SK-N-SH (cell line): ENCODE results near the gene WDR82. TPM values are rescaled to one million over a fixed set of nuclear protein-coding genes. Genes with fewer than 3 reads are reported as not detected.

Experiments
- CTCF ChIA-PET: fragments of 300-600, 350-600 bp; formaldehyde crosslinking; extraction: SDS; loops from one replicate; lab custom pipeline; 2021; lab: Yijun Ruan, JAX
- POLR2A ChIA-PET: fragments of 350-600 bp; sonication (Branson Sonifier 250); formaldehyde crosslinking; extraction: SDS; loops from one replicate; lab custom pipeline; 2020; ENCODE audit warnings: antibody characterized with exemption, inconsistent platforms; lab: Yijun Ruan, JAX
- DNase-seq: peaks from one replicate; pipeline ENCODE4 v3.0.0; 2012
- H2AFZ ChIP-seq: fragments of 200-600 bp; sonication (generic); 2 replicates; pipeline ENCODE4 v1.8.1; 2016; ENCODE audit warnings: antibody characterized with exemption, mild to moderate bottlenecking, low read depth
- H3F3A ChIP-seq: fragments of 200-600 bp; sonication (generic); replicated peaks from 2 replicates; pipeline ENCODE3; 2016; ENCODE audit warnings: antibody characterized with exemption, mild to moderate bottlenecking; ENCODE audit not compliant: insufficient read depth
- H3K27ac ChIP-seq, 2 experiments: fragments of 200-500 bp in 1 of 2; fragments of 200-600 bp in 1 of 2; sonication (Bioruptor generic) in 1 of 2; sonication (generic), shearing (Covaris generic) in 1 of 2; 2 replicates each; pipeline versions ENCODE4 v1.5.1 to v1.6.1; 2014 to 2016; ENCODE audit warnings: low read depth in 2 of 2, inconsistent platforms in 1 of 2, low read length in 1 of 2, mild to moderate bottlenecking in 1 of 2, mixed read lengths in 1 of 2
- H3K27me3 ChIP-seq: fragments of 200-600 bp; sonication (generic), shearing (Covaris generic); 2 replicates; pipeline ENCODE4 v1.6.1; 2016; ENCODE audit warnings: mixed run types; ENCODE audit not compliant: insufficient read depth
- H3K36me3 ChIP-seq, 2 experiments: fragments of 200-500 bp in 1 of 2; fragments of 200-600 bp in 1 of 2; sonication (Bioruptor generic) in 1 of 2; sonication (generic) in 1 of 2; replicated peaks in 1 of 2; 2 replicates each; pipeline versions ENCODE3 to v1.5.1; 2014 to 2016; ENCODE audit warnings: low read length in 1 of 2, mild to moderate bottlenecking in 1 of 2; ENCODE audit not compliant: insufficient read depth in 2 of 2, control insufficient read depth in 1 of 2
- H3K4me1 ChIP-seq, 2 experiments: fragments of 200-500 bp in 1 of 2; fragments of 200-600 bp in 1 of 2; sonication (Bioruptor generic) in 1 of 2; sonication (generic), shearing (Covaris generic) in 1 of 2; 2 replicates each; pipeline versions ENCODE4 v1.5.1 to v1.6.1; 2014 to 2016; ENCODE audit warnings: low read depth in 1 of 2, low read length in 1 of 2, mixed run types in 1 of 2; ENCODE audit not compliant: insufficient read depth in 2 of 2, control insufficient read depth in 1 of 2
- H3K4me2 ChIP-seq: fragments of 200-600 bp; sonication (generic), shearing (Covaris generic); 2 replicates; pipeline ENCODE4 v1.6.1; 2017; ENCODE audit warnings: mixed run types
- H3K4me3 ChIP-seq, 2 experiments: fragments of 200-500 bp in 1 of 2; fragments of 200-600 bp in 1 of 2; sonication (Bioruptor generic) in 1 of 2; sonication (generic), shearing (Covaris generic) in 1 of 2; 2 replicates each; pipeline versions ENCODE4 v1.5.1 to v1.8.1; 2014 to 2016; ENCODE audit warnings: low read depth in 2 of 2, inconsistent platforms in 1 of 2, low read length in 1 of 2, mild to moderate bottlenecking in 1 of 2, mixed read lengths in 1 of 2, moderate library complexity in 1 of 2
- H3K79me2 ChIP-seq: fragments of 200-600 bp; sonication (generic); 2 replicates; pipeline ENCODE4 v1.8.1; 2017; ENCODE audit warnings: mild to moderate bottlenecking; ENCODE audit not compliant: insufficient read depth
- H3K9ac ChIP-seq: fragments of 200-600 bp; sonication (generic); 2 replicates; pipeline ENCODE4 v1.6.1; 2017; ENCODE audit warnings: mixed run types
- H3K9me2 ChIP-seq: fragments of 200-600 bp; sonication (generic); 2 replicates; pipeline ENCODE4 v1.6.1; 2017; ENCODE audit warnings: mixed run types
- H3K9me3 ChIP-seq: fragments of 200-600 bp; sonication (generic); 2 replicates; pipeline ENCODE4 v1.6.1; 2017; ENCODE audit warnings: mixed run types, mild to moderate bottlenecking, moderate library complexity
- H4K20me1 ChIP-seq: fragments of 200-600 bp; sonication (generic); 2 replicates; pipeline ENCODE4 v1.6.1; 2017; ENCODE audit warnings: mild to moderate bottlenecking, mixed run types; ENCODE audit not compliant: insufficient read depth
- ELF1 ChIP-seq: IDR thresholded peaks from 2 replicates; pipeline ENCODE4 v1.4.0; 2012
- EP300 ChIP-seq, 2 experiments: IDR thresholded peaks; 2 replicates each; pipeline versions ENCODE4 v1.4.0 to v1.6.1; 2012; ENCODE audit warnings: borderline replicate concordance in 1 of 2, low read depth in 1 of 2, low read length in 1 of 2
- FOSL2 ChIP-seq: IDR thresholded peaks from 2 replicates; pipeline ENCODE4 v1.4.0; 2012; ENCODE audit warnings: low read depth, mild to moderate bottlenecking, moderate library complexity, borderline replicate concordance
- FOXJ3 ChIP-seq: sonication (generic); formaldehyde crosslinking; IDR thresholded peaks from 2 replicates; pipeline ENCODE4 v1.5.1; 2020; ENCODE audit warnings: mild to moderate bottlenecking, missing genetic modification reagents
- FOXM1 ChIP-seq: IDR thresholded peaks from 2 replicates; pipeline ENCODE4 v1.4.0; 2012; ENCODE audit warnings: low read depth, mild to moderate bottlenecking
- GABPA ChIP-seq: IDR thresholded peaks from 2 replicates; pipeline ENCODE4 v1.4.0; 2012; ENCODE audit warnings: low read depth, mild to moderate bottlenecking
- GATA2 ChIP-seq: sonication (generic); formaldehyde crosslinking; IDR thresholded peaks from 2 replicates; pipeline ENCODE4 v1.5.0; 2020; ENCODE audit warnings: mild to moderate bottlenecking, missing genetic modification reagents
- NRF1 ChIP-seq: IDR thresholded peaks from 2 replicates; pipeline ENCODE4 v1.6.1; 2012; ENCODE audit warnings: low read depth, mild to moderate bottlenecking, low read length
- RAD21 ChIP-seq: IDR thresholded peaks from 2 replicates; pipeline ENCODE4 v1.6.1; 2012; ENCODE audit warnings: mild to moderate bottlenecking, low read length
- TEAD4 ChIP-seq: IDR thresholded peaks from 2 replicates; pipeline ENCODE4 v1.4.0; 2012; ENCODE audit warnings: mild to moderate bottlenecking, borderline replicate concordance; ENCODE audit not compliant: insufficient read depth
- YY1 ChIP-seq: IDR thresholded peaks from 2 replicates; pipeline ENCODE4 v1.4.0; 2012; ENCODE audit warnings: low read depth, mild to moderate bottlenecking
- WGBS: methylation state at CpG from one replicate; pipeline ENCODE4 v1.1.6; 2017; ENCODE audit warnings: low lambda C conversion rate; 5-methylcytosine and 5-hydroxymethylcytosine counted together
- polyA plus RNA-seq, 3 experiments: library from polyadenylated mRNA; depleted of rRNA; stranded (reverse); fragments of >200 nt; gene quantifications; 2 replicates each; pipeline ENCODE4 v1.2.3, GENCODE V29; 2012
- TF ChIP-seq, protein P1 (sequence below): IDR thresholded peaks from 2 replicates; pipeline ENCODE4 v1.4.0; 2012; ENCODE audit warnings: low read depth
- TF ChIP-seq, protein P2 (sequence below): IDR thresholded peaks from 2 replicates; pipeline ENCODE4; 2012
- TF ChIP-seq, protein P3 (sequence below): fragments of 200-600 bp; sonication (generic); IDR thresholded peaks from 2 replicates; pipeline ENCODE4 v1.6.1; 2017; ENCODE audit warnings: antibody characterized with exemption, mild to moderate bottlenecking, moderate library complexity
- TF ChIP-seq, protein P4 (sequence below): fragments of 150-350 bp; IDR thresholded peaks from 2 replicates; pipeline ENCODE4 v1.6.1; 2017; ENCODE audit warnings: antibody characterized with exemption, low read length, low read depth, borderline replicate concordance

Gene WDR82
- polyA plus RNA-seq, 1 of the 3 experiments (the other 2 are of a cell fraction), result 41.2 TPM

DNA sequence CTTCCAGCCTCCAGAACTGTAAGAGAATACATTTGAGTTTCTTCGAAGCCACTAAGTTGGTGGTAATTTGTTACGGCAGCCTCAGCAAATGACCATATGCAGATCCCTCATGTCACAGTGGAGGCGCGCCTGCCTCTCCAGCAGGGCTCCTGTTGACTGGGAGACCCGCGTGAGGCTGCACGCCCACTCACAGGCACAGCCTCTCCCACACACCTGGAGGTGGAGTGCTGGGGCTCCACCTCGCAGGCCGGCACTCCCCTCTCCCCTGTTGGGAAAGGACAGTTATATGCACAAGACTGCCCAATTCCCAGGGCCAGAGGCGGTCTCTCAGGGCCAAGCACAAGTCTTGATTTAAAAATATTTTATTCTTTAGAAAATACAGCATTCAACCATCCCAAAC, 50.2 kb downstream of the WDR82 start (continued):
- TF ChIP-seq, protein P1, sequence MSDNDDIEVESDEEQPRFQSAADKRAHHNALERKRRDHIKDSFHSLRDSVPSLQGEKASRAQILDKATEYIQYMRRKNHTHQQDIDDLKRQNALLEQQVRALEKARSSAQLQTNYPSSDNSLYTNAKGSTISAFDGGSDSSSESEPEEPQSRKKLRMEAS, result no peak
- TF ChIP-seq ELF1, result no peak
- TF ChIP-seq FOSL2, result no peak
- TF ChIP-seq FOXM1, result no peak
- no peak for TF ChIP-seq NRF1
- TF ChIP-seq EP300 (IDR thresholded peaks at IDR 0.05; ENCODE audit: borderline replicate concordance in 1 of 2, low read depth in 1 of 2, low read length in 1 of 2), result no peak
- TF ChIP-seq, protein P2, sequence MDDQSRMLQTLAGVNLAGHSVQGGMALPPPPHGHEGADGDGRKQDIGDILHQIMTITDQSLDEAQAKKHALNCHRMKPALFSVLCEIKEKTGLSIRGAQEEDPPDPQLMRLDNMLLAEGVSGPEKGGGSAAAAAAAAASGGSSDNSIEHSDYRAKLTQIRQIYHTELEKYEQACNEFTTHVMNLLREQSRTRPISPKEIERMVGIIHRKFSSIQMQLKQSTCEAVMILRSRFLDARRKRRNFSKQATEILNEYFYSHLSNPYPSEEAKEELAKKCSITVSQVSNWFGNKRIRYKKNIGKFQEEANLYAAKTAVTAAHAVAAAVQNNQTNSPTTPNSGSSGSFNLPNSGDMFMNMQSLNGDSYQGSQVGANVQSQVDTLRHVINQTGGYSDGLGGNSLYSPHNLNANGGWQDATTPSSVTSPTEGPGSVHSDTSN, result no peak
- no peak for TF ChIP-seq GATA2
- no peak for TF ChIP-seq TEAD4
- TF ChIP-seq GABPA, result no peak
- TF ChIP-seq, protein P3, sequence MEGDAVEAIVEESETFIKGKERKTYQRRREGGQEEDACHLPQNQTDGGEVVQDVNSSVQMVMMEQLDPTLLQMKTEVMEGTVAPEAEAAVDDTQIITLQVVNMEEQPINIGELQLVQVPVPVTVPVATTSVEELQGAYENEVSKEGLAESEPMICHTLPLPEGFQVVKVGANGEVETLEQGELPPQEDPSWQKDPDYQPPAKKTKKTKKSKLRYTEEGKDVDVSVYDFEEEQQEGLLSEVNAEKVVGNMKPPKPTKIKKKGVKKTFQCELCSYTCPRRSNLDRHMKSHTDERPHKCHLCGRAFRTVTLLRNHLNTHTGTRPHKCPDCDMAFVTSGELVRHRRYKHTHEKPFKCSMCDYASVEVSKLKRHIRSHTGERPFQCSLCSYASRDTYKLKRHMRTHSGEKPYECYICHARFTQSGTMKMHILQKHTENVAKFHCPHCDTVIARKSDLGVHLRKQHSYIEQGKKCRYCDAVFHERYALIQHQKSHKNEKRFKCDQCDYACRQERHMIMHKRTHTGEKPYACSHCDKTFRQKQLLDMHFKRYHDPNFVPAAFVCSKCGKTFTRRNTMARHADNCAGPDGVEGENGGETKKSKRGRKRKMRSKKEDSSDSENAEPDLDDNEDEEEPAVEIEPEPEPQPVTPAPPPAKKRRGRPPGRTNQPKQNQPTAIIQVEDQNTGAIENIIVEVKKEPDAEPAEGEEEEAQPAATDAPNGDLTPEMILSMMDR, result no peak

DNA sequence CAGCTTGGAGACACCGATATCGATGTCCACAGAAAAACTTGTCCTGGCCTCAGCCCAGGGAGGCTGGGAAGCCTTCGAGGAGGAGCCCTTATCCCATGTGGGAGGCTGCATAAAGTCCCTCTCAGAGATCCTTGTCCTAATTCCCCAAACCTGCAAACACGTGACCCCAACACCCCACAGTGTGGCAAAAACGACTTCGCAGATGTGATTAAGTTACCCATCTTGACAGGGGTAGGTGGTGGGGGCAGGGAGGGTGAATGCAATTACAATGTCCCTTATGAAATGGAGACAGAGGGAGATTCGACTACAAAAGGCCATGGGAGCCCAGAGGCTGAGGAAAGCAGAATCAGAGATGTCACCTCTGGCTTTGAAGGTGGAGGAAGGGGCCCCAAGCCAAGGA, 50.7 kb downstream of the WDR82 start:
- Histone ChIP-seq H3K27me3 (no peaks in the 10 kb centered on the region), H3K4me3 (no peak overlapping the region), H3K79me2 (peaks cover 11% of the 10 kb centered on the region; the same call in 1 of the 2 replicates), H3K4me1 (no peaks in the 10 kb centered on the region; a peak in 1 of 4 replicates), H3K4me2 (no peak overlapping the region), H4K20me1 (peaks cover 19% of the 10 kb centered on the region), H3K9me2 (no peaks in the 10 kb centered on the region), H3K36me3 (peaks cover 10 to 37% of the 10 kb centered on the region in 2 experiments), H3K27ac (no peak overlapping the region)
- CTCF ChIA-PET, result interaction anchor here (0.8 to 16.1 kb wide), 4 partner anchors 6 to 221 kb away, joined by 3 to 257 read pairs (median 56); partner anchors contain the start of genes TWF2 and WDR82
- TF ChIP-seq RAD21, result no peak
- TF ChIP-seq EP300 (IDR thresholded peaks at IDR 0.05; ENCODE audit: borderline replicate concordance in 1 of 2, low read depth in 1 of 2, low read length in 1 of 2), result no peak
- TF ChIP-seq, protein P1, result no peak
- no peak for TF ChIP-seq FOXJ3 (CRISPR knock-in tag)
- TF ChIP-seq, protein P4, sequence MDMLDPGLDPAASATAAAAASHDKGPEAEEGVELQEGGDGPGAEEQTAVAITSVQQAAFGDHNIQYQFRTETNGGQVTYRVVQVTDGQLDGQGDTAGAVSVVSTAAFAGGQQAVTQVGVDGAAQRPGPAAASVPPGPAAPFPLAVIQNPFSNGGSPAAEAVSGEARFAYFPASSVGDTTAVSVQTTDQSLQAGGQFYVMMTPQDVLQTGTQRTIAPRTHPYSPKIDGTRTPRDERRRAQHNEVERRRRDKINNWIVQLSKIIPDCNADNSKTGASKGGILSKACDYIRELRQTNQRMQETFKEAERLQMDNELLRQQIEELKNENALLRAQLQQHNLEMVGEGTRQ, result no peak
- no peak for TF ChIP-seq YY1
- TF ChIP-seq, all 33 proteins: peak for 0
- Histone ChIP-seq H3K9ac (no peak overlapping the region), H3F3A (no peaks in the 10 kb centered on the region), H2AFZ (no peak overlapping the region), H3K9me3 (no peaks in the 10 kb centered on the region)
- no peak for DNase-seq
- WGBS, result 91% methylated on average over 7 of the region's 7 CpGs
- POLR2A ChIA-PET, result no interaction called here
